HepG2 (cell line): ENCODE results near the gene PRR35. TPM values are rescaled to one million over a fixed set of nuclear protein-coding genes. Genes with fewer than 3 reads are reported as not detected.

Source experiments
- ARID2 ChIP-seq: sonication (generic); formaldehyde crosslinking; IDR thresholded peaks from 2 replicates; pipeline ENCODE4 v1.8.1; 2022; ENCODE audit warnings: mild to moderate bottlenecking, missing genetic modification reagents, borderline replicate concordance
- CREB1 ChIP-seq, 2 experiments: fragments of 450-650 bp in 1 of 2; IDR thresholded peaks; 2 replicates each; pipeline ENCODE4 v1.6.1; 2016 to 2017; ENCODE audit warnings: control low read depth in 1 of 2, mild to moderate bottlenecking in 1 of 2, missing compliant biosample characterization in 1 of 2, missing genetic modification characterization in 1 of 2
- DMAP1 ChIP-seq: IDR thresholded peaks from 2 replicates; pipeline ENCODE4 v1.6.1; 2016
- FOSL2 ChIP-seq: sonication (generic); formaldehyde crosslinking; IDR thresholded peaks from 2 replicates; pipeline ENCODE4 v1.4.0; 2020; ENCODE audit warnings: missing genetic modification reagents
- GABPA ChIP-seq, 2 experiments: IDR thresholded peaks; 2 replicates each; pipeline ENCODE4 v1.6.1; 2011 to 2016; ENCODE audit warnings: low read depth in 2 of 2, low read length in 1 of 2, missing biosample characterization in 1 of 2, missing genetic modification characterization in 1 of 2
- GATA4 ChIP-seq: sonication (generic); IDR thresholded peaks from 2 replicates; pipeline ENCODE4 v1.6.1; 2016; ENCODE audit warnings: antibody characterized with exemption, low read depth, borderline replicate concordance
- HNRNPLL ChIP-seq: fragments of 200-400 bp; formaldehyde crosslinking; IDR thresholded peaks from 2 replicates; pipeline ENCODE4 v1.6.1; 2017; ENCODE audit warnings: mild to moderate bottlenecking, low read depth, low read length; ENCODE audit not compliant: poor library complexity, severe bottlenecking
- JUND ChIP-seq: sonication (generic); formaldehyde crosslinking; IDR thresholded peaks from 2 replicates; pipeline ENCODE4 v1.8.0; 2022; ENCODE audit warnings: mild to moderate bottlenecking, missing genetic modification reagents
- KDM5B ChIP-seq: sonication (generic); formaldehyde crosslinking; IDR thresholded peaks from 2 replicates; pipeline ENCODE4 v1.4.0; 2020; ENCODE audit warnings: missing genetic modification reagents, mild to moderate bottlenecking, borderline replicate concordance
- NFYC ChIP-seq: IDR thresholded peaks from 2 replicates; pipeline ENCODE4 v1.6.1; 2016; ENCODE audit warnings: missing genetic modification reagents, missing compliant biosample characterization
- POLR2A ChIP-seq, 2 experiments: IDR thresholded peaks; 2 replicates each; pipeline ENCODE4 v1.6.1; 2011; ENCODE audit warnings: low read depth in 2 of 2, low read length in 2 of 2, mild to moderate bottlenecking in 1 of 2, moderate library complexity in 1 of 2; ENCODE audit not compliant: insufficient read depth in 1 of 2
- RFX5 ChIP-seq: IDR thresholded peaks from 2 replicates; pipeline ENCODE4 v1.6.1; 2011; ENCODE audit warnings: low read depth, low read length, improper control_type of control experiment
- SP1 ChIP-seq, 2 experiments: fragments of 450-650 bp in 1 of 2; sonication (generic) in 1 of 2; formaldehyde crosslinking in 1 of 2; IDR thresholded peaks; 2 replicates each; pipeline versions ENCODE4 v1.4.0 to v1.6.1; 2016 to 2020; ENCODE audit warnings: missing genetic modification reagents in 1 of 2
- SP2 ChIP-seq: sonication (generic); formaldehyde crosslinking; IDR thresholded peaks from 2 replicates; pipeline ENCODE4 v1.5.1; 2020; ENCODE audit warnings: mild to moderate bottlenecking, missing genetic modification reagents
- SP5 ChIP-seq: IDR thresholded peaks from 2 replicates; pipeline ENCODE4 v1.6.1; 2016; ENCODE audit warnings: low read depth, borderline replicate concordance
- SRY ChIP-seq: sonication (generic); formaldehyde crosslinking; IDR thresholded peaks from 2 replicates; pipeline ENCODE4 v1.8.0; 2022; ENCODE audit warnings: mild to moderate bottlenecking, missing genetic modification reagents
- THAP11 ChIP-seq: IDR thresholded peaks from 2 replicates; pipeline ENCODE4 v1.6.1; 2016; ENCODE audit warnings: missing biosample characterization, missing genetic modification reagents
- YY1 ChIP-seq: IDR thresholded peaks from 2 replicates; pipeline ENCODE4 v1.6.1; 2011; ENCODE audit warnings: low read length, low read depth, moderate library complexity, mild to moderate bottlenecking; ENCODE audit not compliant: insufficient read depth, insufficient replicate concordance
- ZBTB20 ChIP-seq: sonication (generic); formaldehyde crosslinking; IDR thresholded peaks from 2 replicates; pipeline ENCODE4 v1.8.1; 2023; ENCODE audit warnings: missing genetic modification reagents, low read depth, mild to moderate bottlenecking, borderline replicate concordance
- ZFYVE20 ChIP-seq: sonication (generic); formaldehyde crosslinking; IDR thresholded peaks from 2 replicates; pipeline ENCODE4 v1.8.0; 2023; ENCODE audit warnings: low read depth, mild to moderate bottlenecking, moderate library complexity, missing genetic modification reagents, borderline replicate concordance
- ZNF101 ChIP-seq: sonication (generic); formaldehyde crosslinking; IDR thresholded peaks from 2 replicates; pipeline ENCODE4 v1.4.0; 2020; ENCODE audit warnings: mild to moderate bottlenecking, low read depth, missing genetic modification reagents, borderline replicate concordance
- ZNF136 ChIP-seq: sonication (generic); formaldehyde crosslinking; IDR thresholded peaks from 2 replicates; pipeline ENCODE4 v1.8.1; 2022; ENCODE audit warnings: low read depth, mild to moderate bottlenecking, moderate library complexity, missing genetic modification reagents
- ZNF143 ChIP-seq: sonication (generic); formaldehyde crosslinking; IDR thresholded peaks from 2 replicates; pipeline ENCODE4 v1.4.0; 2020; ENCODE audit warnings: missing genetic modification reagents
- ZNF335 ChIP-seq: sonication (generic); formaldehyde crosslinking; IDR thresholded peaks from 2 replicates; pipeline ENCODE4 v1.4.0; 2020; ENCODE audit warnings: missing genetic modification reagents
- polyA plus RNA-seq, 8 experiments: library from polyadenylated mRNA; depleted of rRNA in 3 of 8; stranded (reverse) in 7 of 8; unstranded in 1 of 8; fragments of >200 nt; fragmentation: Illumina TruSeq in 4 of 8; extraction: Trizol in 4 of 8; gene quantifications; 2 replicates each; pipeline versions ENCODE4 v1.2.1 to v1.2.3, GENCODE V29; 2011 to 2016; ENCODE audit warnings: low read depth in 4 of 8, missing spikeins in 1 of 8, mixed read lengths in 1 of 8; ENCODE audit not compliant: insufficient read depth in 1 of 8
- total RNA-seq, 5 experiments: library from RNA; depleted of rRNA; stranded (reverse); fragments of >200 nt; fragmentation: Illumina TruSeq; extraction: Trizol; gene quantifications; 2 replicates each; pipeline ENCODE4 v1.2.3, GENCODE V29; 2016; ENCODE audit warnings: low read depth in 1 of 5
- TF ChIP-seq, protein P1 (sequence below): sonication (generic); formaldehyde crosslinking; IDR thresholded peaks from 2 replicates; pipeline ENCODE4 v1.5.0; 2020; ENCODE audit warnings: mild to moderate bottlenecking, missing genetic modification reagents, moderate library complexity
- TF ChIP-seq, protein P2 (sequence below): IDR thresholded peaks from 2 replicates; pipeline ENCODE4 v1.6.1; 2016; ENCODE audit warnings: missing biosample characterization, missing genetic modification reagents, low read depth
- TF ChIP-seq, protein P3 (sequence below): sonication (generic); formaldehyde crosslinking; IDR thresholded peaks from 2 replicates; pipeline ENCODE4 v1.8.0; 2022; ENCODE audit warnings: low read depth, missing genetic modification reagents

The PRR35 gene
- total and polyA plus RNA-seq, 2 of the 13 experiments (the other 11 are each of a cell fraction or from before 2014, with no cell fraction given): 0.07 to 0.16 TPM

DNA sequence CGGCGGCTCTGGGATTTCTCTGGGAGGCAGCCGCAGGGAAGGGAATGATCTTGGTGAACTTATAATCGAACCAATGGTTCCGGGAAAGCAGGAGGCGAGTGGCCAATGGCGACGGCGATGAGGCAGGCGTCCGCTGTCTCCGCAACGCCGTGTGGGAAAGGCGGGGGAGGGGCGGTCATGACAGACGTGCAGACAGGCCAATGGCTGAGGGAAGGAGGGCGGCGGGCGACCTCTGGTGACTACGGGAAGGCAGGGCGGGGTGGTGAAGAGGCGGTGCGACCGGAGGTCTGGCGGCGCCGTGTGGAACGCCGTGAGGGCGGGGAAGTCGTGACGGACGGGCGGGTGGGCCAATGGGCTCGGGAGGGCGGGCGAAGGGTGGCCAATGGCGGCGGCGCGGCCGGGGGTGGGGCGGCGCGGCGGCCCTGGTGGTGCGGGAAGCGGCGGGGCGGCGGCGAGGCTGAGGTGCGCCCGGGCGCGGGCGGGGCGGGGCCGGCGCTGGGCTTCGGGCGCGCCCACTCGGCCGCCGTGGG lies 29.5 kb downstream of the PRR35 start, which contains the start of gene RAB40C (continued):
- peak; percentile 64; the same call in 1 of the 2 replicates for TF ChIP-seq ZBTB20
- TF ChIP-seq CREB1 (IDR thresholded peaks at IDR 0.05): peak; percentile 85
- TF ChIP-seq CREB1 (CRISPR knock-in tag; IDR thresholded peaks at IDR 0.05): no peak; the same call in 1 of the 2 replicates
- no peak for TF ChIP-seq JUND (CRISPR knock-in tag)
- TF ChIP-seq SP2 (CRISPR knock-in tag): peak; percentile 71
- peak; percentile 70; the same call in 1 of the 2 replicates for TF ChIP-seq SP1 (IDR thresholded peaks at IDR 0.05)
- peak; percentile 85 for TF ChIP-seq SP1 (CRISPR knock-in tag; IDR thresholded peaks at IDR 0.05)
- TF ChIP-seq SP5 (CRISPR knock-in tag): peak; percentile 48; the same call in 1 of the 2 replicates
- TF ChIP-seq, protein P1, sequence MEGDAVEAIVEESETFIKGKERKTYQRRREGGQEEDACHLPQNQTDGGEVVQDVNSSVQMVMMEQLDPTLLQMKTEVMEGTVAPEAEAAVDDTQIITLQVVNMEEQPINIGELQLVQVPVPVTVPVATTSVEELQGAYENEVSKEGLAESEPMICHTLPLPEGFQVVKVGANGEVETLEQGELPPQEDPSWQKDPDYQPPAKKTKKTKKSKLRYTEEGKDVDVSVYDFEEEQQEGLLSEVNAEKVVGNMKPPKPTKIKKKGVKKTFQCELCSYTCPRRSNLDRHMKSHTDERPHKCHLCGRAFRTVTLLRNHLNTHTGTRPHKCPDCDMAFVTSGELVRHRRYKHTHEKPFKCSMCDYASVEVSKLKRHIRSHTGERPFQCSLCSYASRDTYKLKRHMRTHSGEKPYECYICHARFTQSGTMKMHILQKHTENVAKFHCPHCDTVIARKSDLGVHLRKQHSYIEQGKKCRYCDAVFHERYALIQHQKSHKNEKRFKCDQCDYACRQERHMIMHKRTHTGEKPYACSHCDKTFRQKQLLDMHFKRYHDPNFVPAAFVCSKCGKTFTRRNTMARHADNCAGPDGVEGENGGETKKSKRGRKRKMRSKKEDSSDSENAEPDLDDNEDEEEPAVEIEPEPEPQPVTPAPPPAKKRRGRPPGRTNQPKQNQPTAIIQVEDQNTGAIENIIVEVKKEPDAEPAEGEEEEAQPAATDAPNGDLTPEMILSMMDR: peak; percentile 50
- TF ChIP-seq ZNF136 (CRISPR knock-in tag): 0 out of 2 replicates have a peak, but pooled peaks have one; percentile 33
- TF ChIP-seq SRY (CRISPR knock-in tag): no peak
- TF ChIP-seq ZFYVE20 (CRISPR knock-in tag): no peak
- peak; percentile 18; the same call in 1 of the 2 replicates for TF ChIP-seq FOSL2
- TF ChIP-seq, protein P2, sequence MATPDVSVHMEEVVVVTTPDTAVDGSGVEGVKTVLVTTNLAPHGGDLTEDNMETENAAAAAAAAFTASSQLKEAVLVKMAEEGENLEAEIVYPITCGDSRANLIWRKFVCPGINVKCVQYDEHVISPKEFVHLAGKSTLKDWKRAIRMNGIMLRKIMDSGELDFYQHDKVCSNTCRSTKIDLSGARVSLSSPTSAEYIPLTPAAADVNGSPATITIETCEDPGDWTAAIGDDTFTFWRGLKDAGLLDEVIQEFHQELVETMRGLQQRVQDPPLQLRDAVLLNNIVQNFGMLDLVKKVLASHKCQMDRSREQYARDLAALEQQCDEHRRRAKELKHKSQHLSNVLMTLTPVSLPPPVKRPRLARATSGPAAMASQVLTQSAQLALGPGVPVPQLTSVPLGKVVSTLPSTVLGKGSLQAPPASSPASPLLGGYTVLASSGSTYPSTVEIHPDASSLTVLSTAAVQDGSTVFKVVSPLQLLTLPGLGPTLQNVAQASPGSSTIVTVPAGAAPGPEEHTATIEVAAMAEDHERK (CRISPR knock-in tag): peak; percentile 30
- TF ChIP-seq NFYC (CRISPR knock-in tag): peak; percentile 81
- TF ChIP-seq ZNF335 (CRISPR knock-in tag): no peak
- peak in 1 of 2 experiments; percentile 57; a peak in 2 of 4 replicates for TF ChIP-seq POLR2A (IDR thresholded peaks at IDR 0.05; ENCODE audit: insufficient read depth in 1 of 2, low read depth in 2 of 2, low read length in 2 of 2)
- TF ChIP-seq ZNF143 (CRISPR knock-in tag): peak; percentile 67; the same call in 1 of the 2 replicates
- TF ChIP-seq GATA4: no peak
- TF ChIP-seq YY1: peak; percentile 46
- 0 out of 2 replicates have a peak, but pooled peaks have one; percentile 8 for TF ChIP-seq KDM5B (CRISPR knock-in tag)
- TF ChIP-seq ZNF101 (CRISPR knock-in tag): no peak
- TF ChIP-seq THAP11: peak; percentile 1; the same call in 1 of the 2 replicates
- TF ChIP-seq ARID2: no peak
- peak; percentile 84 for TF ChIP-seq DMAP1
- TF ChIP-seq RFX5: peak; percentile 93
- TF ChIP-seq, protein P3, sequence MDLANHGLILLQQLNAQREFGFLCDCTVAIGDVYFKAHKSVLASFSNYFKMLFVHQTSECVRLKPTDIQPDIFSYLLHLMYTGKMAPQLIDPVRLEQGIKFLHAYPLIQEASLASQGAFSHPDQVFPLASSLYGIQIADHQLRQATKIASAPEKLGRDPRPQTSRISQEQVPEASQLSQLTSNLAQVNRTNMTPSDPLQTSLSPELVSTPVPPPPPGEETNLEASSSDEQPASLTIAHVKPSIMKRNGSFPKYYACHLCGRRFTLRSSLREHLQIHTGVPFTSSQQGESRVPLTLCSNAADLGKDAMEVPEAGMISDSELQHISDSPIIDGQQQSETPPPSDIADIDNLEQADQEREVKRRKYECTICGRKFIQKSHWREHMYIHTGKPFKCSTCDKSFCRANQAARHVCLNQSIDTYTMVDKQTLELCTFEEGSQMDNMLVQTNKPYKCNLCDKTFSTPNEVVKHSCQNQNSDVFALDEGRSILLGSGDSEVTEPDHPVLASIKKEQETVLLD (CRISPR knock-in tag): peak; percentile 80
- peak; percentile 64 for TF ChIP-seq GABPA (IDR thresholded peaks at IDR 0.05; ENCODE audit: low read depth, low read length)
- TF ChIP-seq GABPA (CRISPR knock-in tag; IDR thresholded peaks at IDR 0.05; ENCODE audit: low read depth): peak; percentile 65
- TF ChIP-seq HNRNPLL: peak; percentile 92
